Stimulated activated CD8-positive, alpha-beta memory T cell treated with anti-CD3 and anti-CD28 coated beads, Interleukin-4, amount 100 ng/mL, for 1 hour (primary cell): ENCODE results near the gene RITA1.

Experiments
- DNase-seq, 2 donors: peaks; one replicate each; pipeline ENCODE4 v3.0.0-alpha.2; 2020; ENCODE audit warnings: low read depth in 2 of 2, low spot score in 1 of 2

Gene RITA1

GRCh38 chr12:113152835-113153814 lies 32.4 kb upstream of the RITA1 start:
- DNase-seq, result peak in 1 of 2 donors; percentile 8

- DNase-seq, result no peak
These were observed 31.1 kb upstream of the RITA1 start for GRCh38 chr12:113154351-113154973.

GRCh38 chr12:113155060-113155459 lies 30.5 kb upstream of the RITA1 start:
- no peak for DNase-seq

GRCh38 chr12:113155646-113156045 lies 29.9 kb upstream of the RITA1 start:
- no peak for DNase-seq

- no peak for DNase-seq
These were observed 28.2 kb upstream of the RITA1 start for GRCh38 chr12:113157218-113157859.

GRCh38 chr12:113158439-113159203 lies 26.9 kb upstream of the RITA1 start:
- no peak for DNase-seq

- no peak for DNase-seq
These were observed 25.6 kb upstream of the RITA1 start for GRCh38 chr12:113159937-113160336.

GRCh38 chr12:113161415-113162016 lies 24.0 kb upstream of the RITA1 start:
- no peak for DNase-seq

- DNase-seq, result no peak
These were observed 23.2 kb upstream of the RITA1 start for GRCh38 chr12:113162102-113163029.

GRCh38 chr12:113163030-113163360 lies 22.5 kb upstream of the RITA1 start:
- DNase-seq, result no peak

- DNase-seq, result no peak
These were observed 21.5 kb upstream of the RITA1 start for GRCh38 chr12:113164014-113164413.

GRCh38 chr12:113165521-113166450 lies 19.7 kb upstream of the RITA1 start:
- no peak for DNase-seq

GRCh38 chr12:113167868-113168267 lies 17.7 kb upstream of the RITA1 start:
- DNase-seq, result no peak

GRCh38 chr12:113169697-113170096 lies 15.8 kb upstream of the RITA1 start:
- no peak for DNase-seq

GRCh38 chr12:113170457-113170856 lies 15.1 kb upstream of the RITA1 start:
- DNase-seq, result no peak

GRCh38 chr12:113170926-113171325 lies 14.6 kb upstream of the RITA1 start:
- DNase-seq, result no peak

- DNase-seq, result no peak
These were observed 14.0 kb upstream of the RITA1 start for GRCh38 chr12:113171543-113171942.

- no peak for DNase-seq
These were observed 13.3 kb upstream of the RITA1 start for GRCh38 chr12:113172185-113172584.
